ENCODE measurements around the gene C1S.

Gene C1S

DNA sequence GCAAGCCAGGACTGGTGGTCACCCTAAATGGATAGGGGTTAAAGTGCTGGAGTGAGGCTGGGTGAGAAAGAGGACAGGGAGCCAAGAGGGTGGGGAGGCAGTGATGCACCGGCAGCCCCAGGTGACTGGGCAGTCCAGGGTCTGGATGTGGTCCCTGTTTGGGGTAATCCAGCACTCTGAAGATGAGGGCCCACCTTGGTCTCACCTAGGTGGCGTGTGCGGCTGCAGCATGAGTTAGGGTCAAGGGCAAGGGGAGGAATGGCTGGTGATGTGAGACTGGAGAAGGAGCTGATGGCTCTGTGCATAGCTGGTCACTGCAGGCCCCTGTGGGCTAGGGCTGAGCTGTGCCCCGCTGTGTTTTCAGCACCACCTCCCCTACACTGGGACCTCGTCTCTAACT lies 50.1 kb downstream of the C1S start:
- Histone ChIP-seq H3K27me3 (ENCODE audit: insufficient read depth, low read length) (no peaks in the 10 kb centered on the region), H3K36me3 (ENCODE audit: insufficient read depth, low read length) (peaks cover 9% of the 10 kb centered on the region), H3K27ac (ENCODE audit: low read depth, low read length) (no peak overlapping the region)

DNA sequence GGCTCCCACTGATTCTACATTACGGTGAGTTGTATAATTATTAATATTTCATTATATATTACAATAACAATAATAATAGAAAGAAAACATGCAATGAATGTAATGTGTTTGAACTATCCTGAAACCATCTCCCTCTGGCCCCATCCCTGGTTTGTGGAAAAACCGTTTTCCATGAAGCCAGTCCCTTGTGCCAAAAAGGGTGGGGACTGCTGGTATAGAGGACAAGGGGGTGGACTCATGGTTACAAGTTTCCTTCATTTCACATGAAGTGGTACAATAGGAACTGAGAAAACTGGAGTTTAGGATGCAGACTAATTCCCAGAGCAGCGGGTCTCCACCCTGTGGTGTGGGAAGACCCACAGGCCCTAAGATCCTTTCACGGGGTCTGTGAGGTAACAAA lies 51.5 kb downstream of the C1S start:
- Histone ChIP-seq H3K27me3 (ENCODE audit: insufficient read depth, low read length) (no peaks in the 10 kb centered on the region), H3K36me3 (ENCODE audit: insufficient read depth, low read length) (no peaks in the 10 kb centered on the region), H3K4me3 (ENCODE audit: low read depth, low read length) (peak overlapping the region; percentile 36; the same call in 1 of the 2 replicates), H3K4me1 (ENCODE audit: control insufficient read depth, insufficient read depth, low read length, unreplicated experiment) (peaks cover 24% of the 10 kb centered on the region), H3K79me2 (ENCODE audit: control insufficient read depth, insufficient read depth, low read length, unreplicated experiment) (peaks cover 13% of the 10 kb centered on the region), H2AFZ (ENCODE audit: low read length, unreplicated experiment) (no peak overlapping the region), H3K27ac (ENCODE audit: low read depth, low read length) (no peak overlapping the region)

More for the DNA sequence above, 50.1 kb downstream of the C1S start:
- no peak overlapping the region for H3K4me3 ChIP-seq (ENCODE audit: low read depth, low read length)
- H2AFZ ChIP-seq (ENCODE audit: low read length, unreplicated experiment) = no peak overlapping the region
- H3K79me2 ChIP-seq (ENCODE audit: control insufficient read depth, insufficient read depth, low read length, unreplicated experiment) = peaks cover 26% of the 10 kb centered on the region
- peaks cover 24% of the 10 kb centered on the region for H3K4me1 ChIP-seq (ENCODE audit: control insufficient read depth, insufficient read depth, low read length, unreplicated experiment)

DNA sequence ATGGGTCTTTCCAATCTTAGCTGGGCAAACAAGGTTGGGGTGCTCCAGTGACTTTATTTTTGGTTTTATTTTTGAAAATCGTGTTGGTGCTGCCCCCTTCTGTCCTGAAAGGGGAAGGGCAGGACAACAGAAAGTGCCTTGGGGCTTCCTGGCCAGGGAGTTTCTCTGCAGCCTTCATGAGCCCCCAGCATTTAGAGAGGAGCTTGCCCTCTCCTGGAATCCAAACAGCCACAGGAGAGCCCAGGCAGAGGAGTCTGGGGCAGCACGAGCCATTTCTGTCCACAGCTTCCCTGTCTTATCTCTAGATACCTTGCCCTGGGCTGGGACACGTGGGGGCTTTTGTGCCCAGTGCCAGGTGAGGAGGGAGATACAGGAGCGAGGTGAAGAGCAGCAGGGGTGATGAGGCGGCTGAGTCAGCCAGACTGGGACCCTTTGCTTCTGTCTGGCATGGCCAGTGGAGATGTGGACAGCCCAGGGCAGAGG lies 52.9 kb downstream of the C1S start:
- Histone ChIP-seq H2AFZ (ENCODE audit: low read length, unreplicated experiment) (no peak overlapping the region), H3K27me3 (ENCODE audit: insufficient read depth, low read length) (no peaks in the 10 kb centered on the region), H3K27ac (ENCODE audit: low read depth, low read length) (no peak overlapping the region), H3K4me3 (ENCODE audit: low read depth, low read length) (no peak overlapping the region), H3K4me1 (ENCODE audit: control insufficient read depth, insufficient read depth, low read length, unreplicated experiment) (peaks cover 24% of the 10 kb centered on the region), H3K36me3 (ENCODE audit: insufficient read depth, low read length) (no peaks in the 10 kb centered on the region), H3K79me2 (ENCODE audit: control insufficient read depth, insufficient read depth, low read length, unreplicated experiment) (peaks cover 2% of the 10 kb centered on the region)

DNA sequence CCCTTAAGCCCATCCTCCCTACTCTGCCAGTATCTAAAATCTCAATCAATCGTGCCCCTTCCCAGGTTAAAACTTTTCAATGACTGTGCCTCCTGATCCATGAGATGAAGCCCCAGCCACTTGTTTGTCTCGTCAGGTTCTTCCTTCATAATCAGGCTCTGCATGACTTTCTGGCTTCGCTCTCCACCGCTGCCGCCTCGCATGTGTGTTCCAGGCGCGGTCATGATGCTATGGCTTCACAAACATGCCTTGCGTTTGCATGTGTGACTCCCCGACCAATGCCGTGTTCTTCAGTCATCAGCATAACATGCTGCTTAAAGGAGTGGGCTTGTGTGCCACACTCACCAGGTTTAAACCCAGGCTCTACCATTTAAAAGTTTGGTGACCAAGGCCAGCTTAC lies 53.5 kb downstream of the C1S start:
- Histone ChIP-seq H3K36me3 (ENCODE audit: insufficient read depth, low read length) (no peaks in the 10 kb centered on the region), H3K27ac (ENCODE audit: low read depth, low read length) (no peak overlapping the region), H3K79me2 (ENCODE audit: control insufficient read depth, insufficient read depth, low read length, unreplicated experiment) (no peaks in the 10 kb centered on the region)

DNA sequence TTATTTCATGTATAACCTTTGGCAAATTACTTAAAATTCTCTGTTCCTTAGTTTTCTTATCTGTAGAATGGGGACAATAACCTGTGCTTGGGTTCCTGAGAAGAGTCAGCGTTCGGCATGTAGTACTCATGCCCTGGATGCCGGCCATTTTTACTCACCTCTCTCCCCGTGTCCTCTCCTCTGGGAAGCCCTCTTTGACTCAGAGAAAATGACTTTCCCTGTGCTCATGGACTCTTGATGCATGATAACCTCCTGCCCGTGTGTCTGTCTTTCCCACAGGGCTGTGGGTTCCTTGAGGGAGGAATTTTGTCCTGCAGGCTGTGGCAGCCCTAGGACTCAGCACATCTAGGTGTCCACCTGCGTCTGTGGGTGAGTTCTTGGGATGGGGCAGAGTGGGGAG lies 54.3 kb downstream of the C1S start:
- no peak overlapping the region for H3K4me3 ChIP-seq (ENCODE audit: low read depth, low read length)
- H3K36me3 ChIP-seq (ENCODE audit: insufficient read depth, low read length) = no peaks in the 10 kb centered on the region
- no peak overlapping the region for H3K27ac ChIP-seq (ENCODE audit: low read depth, low read length)
- H3K79me2 ChIP-seq (ENCODE audit: control insufficient read depth, insufficient read depth, low read length, unreplicated experiment) = no peaks in the 10 kb centered on the region
- H3K27me3 ChIP-seq (ENCODE audit: insufficient read depth, low read length) = no peaks in the 10 kb centered on the region
- peaks cover 18% of the 10 kb centered on the region for H3K4me1 ChIP-seq (ENCODE audit: control insufficient read depth, insufficient read depth, low read length, unreplicated experiment)
- no peak overlapping the region for H2AFZ ChIP-seq (ENCODE audit: low read length, unreplicated experiment)

More for the DNA sequence above, 53.5 kb downstream of the C1S start:
- H3K4me3 ChIP-seq (ENCODE audit: low read depth, low read length) = no peak overlapping the region
- no peaks in the 10 kb centered on the region for H3K27me3 ChIP-seq (ENCODE audit: insufficient read depth, low read length)
- H2AFZ ChIP-seq (ENCODE audit: low read length, unreplicated experiment) = no peak overlapping the region
- peaks cover 24% of the 10 kb centered on the region for H3K4me1 ChIP-seq (ENCODE audit: control insufficient read depth, insufficient read depth, low read length, unreplicated experiment)

DNA sequence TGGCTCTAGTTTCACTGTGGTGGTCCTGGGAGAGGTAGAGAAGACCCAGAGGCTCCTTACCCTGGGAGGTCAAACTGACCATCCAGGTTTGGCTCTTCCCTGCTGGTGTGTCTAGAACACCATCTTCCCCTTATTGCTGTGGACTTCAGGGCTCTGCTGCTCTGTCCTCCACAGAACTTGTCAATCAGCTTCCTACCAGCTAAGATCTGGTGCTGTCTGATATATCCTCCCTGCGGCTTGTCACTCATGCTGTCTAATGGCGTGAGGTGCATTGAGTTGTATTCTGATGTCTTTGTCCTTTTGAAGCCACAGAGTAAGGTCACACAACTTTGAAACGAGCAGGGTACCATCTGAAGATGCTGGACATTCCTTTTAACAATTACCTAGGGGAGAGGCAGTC lies 55.7 kb downstream of the C1S start:
- Histone ChIP-seq H3K27ac (ENCODE audit: low read depth, low read length) (no peak overlapping the region), H3K79me2 (ENCODE audit: control insufficient read depth, insufficient read depth, low read length, unreplicated experiment) (no peaks in the 10 kb centered on the region), H2AFZ (ENCODE audit: low read length, unreplicated experiment) (no peak overlapping the region), H3K4me1 (ENCODE audit: control insufficient read depth, insufficient read depth, low read length, unreplicated experiment) (peaks cover 9% of the 10 kb centered on the region), H3K36me3 (ENCODE audit: insufficient read depth, low read length) (no peaks in the 10 kb centered on the region), H3K4me3 (ENCODE audit: low read depth, low read length) (no peak overlapping the region), H3K27me3 (ENCODE audit: insufficient read depth, low read length) (no peaks in the 10 kb centered on the region)

DNA sequence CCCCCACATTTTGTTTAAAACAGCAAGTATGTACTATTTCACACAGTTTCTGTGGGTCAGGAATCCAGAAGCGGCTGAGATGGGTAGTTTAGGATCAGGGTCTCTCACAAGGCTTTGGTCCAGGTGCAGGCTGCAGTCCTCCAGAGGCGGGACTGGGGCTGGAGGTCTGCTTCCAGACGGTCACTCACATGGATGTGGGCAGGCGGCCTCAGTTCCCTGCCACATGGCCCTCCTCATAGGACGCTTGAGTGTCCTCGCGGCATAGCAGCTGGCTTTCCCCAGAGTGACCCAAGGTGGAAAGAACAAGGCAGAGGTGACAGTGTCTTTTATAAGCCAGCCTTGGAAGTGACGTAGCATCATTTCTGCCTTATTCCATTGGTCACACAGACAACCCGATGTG lies 56.4 kb downstream of the C1S start:
- Histone ChIP-seq H3K36me3 (ENCODE audit: insufficient read depth, low read length) (no peaks in the 10 kb centered on the region), H2AFZ (ENCODE audit: low read length, unreplicated experiment) (no peak overlapping the region), H3K4me1 (ENCODE audit: control insufficient read depth, insufficient read depth, low read length, unreplicated experiment) (peaks cover 9% of the 10 kb centered on the region), H3K27me3 (ENCODE audit: insufficient read depth, low read length) (no peaks in the 10 kb centered on the region), H3K4me3 (ENCODE audit: low read depth, low read length) (no peak overlapping the region), H3K79me2 (ENCODE audit: control insufficient read depth, insufficient read depth, low read length, unreplicated experiment) (no peaks in the 10 kb centered on the region), H3K27ac (ENCODE audit: low read depth, low read length) (no peak overlapping the region)

DNA sequence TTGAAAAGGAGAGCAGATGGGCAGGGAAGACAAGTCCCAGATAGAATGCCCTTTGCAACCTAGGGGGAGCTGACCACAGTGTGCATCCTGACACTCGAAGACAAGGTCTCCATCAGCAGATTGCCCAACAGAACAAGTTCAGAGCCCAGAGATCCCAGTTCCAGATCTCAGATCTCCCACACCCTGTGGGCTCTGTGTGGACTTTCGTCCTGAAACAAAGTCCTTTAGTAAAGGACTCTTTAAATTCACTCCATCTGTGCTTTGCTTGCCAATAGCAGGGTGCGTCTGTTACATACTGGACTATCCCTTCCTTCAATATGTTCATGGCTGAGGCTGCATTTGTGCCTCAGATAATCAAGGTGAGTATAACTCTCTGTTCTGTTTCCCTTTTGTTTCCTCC lies 57.2 kb downstream of the C1S start:
- no peaks in the 10 kb centered on the region for H3K27me3 ChIP-seq (ENCODE audit: insufficient read depth, low read length)
- H2AFZ ChIP-seq (ENCODE audit: low read length, unreplicated experiment) = no peak overlapping the region
- H3K4me3 ChIP-seq (ENCODE audit: low read depth, low read length) = no peak overlapping the region
- peaks cover 2% of the 10 kb centered on the region for H3K4me1 ChIP-seq (ENCODE audit: control insufficient read depth, insufficient read depth, low read length, unreplicated experiment)
- H3K79me2 ChIP-seq (ENCODE audit: control insufficient read depth, insufficient read depth, low read length, unreplicated experiment) = no peaks in the 10 kb centered on the region
- H3K36me3 ChIP-seq (ENCODE audit: insufficient read depth, low read length) = no peaks in the 10 kb centered on the region
- H3K27ac ChIP-seq (ENCODE audit: low read depth, low read length) = no peak overlapping the region

DNA sequence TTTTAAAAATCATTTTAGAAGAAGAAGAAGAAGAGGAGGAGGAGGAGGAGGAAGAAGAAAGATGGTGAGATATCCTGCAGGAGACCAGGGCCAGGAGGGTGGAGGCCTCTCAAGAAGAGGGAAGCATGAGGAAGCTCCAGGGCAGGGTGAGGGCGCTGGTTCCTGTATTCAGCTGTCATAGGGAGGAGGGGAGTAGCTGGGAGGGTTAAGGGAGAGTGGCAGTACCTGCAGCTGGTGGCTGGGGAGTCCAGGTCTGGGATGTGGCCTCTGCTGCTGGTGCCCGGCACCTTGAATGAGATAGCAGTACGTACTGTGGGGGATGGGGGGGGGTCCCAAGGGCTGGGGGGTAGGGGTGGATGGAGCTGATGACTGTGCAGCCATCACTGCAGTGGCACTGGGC lies 58.4 kb downstream of the C1S start:
- H2AFZ ChIP-seq (ENCODE audit: low read length, unreplicated experiment) = no peak overlapping the region
- no peaks in the 10 kb centered on the region for H3K79me2 ChIP-seq (ENCODE audit: control insufficient read depth, insufficient read depth, low read length, unreplicated experiment)
- no peaks in the 10 kb centered on the region for H3K27me3 ChIP-seq (ENCODE audit: insufficient read depth, low read length)
- no peaks in the 10 kb centered on the region for H3K4me1 ChIP-seq (ENCODE audit: control insufficient read depth, insufficient read depth, low read length, unreplicated experiment)
- H3K4me3 ChIP-seq (ENCODE audit: low read depth, low read length) = no peak overlapping the region
- no peak overlapping the region for H3K27ac ChIP-seq (ENCODE audit: low read depth, low read length)
- no peaks in the 10 kb centered on the region for H3K36me3 ChIP-seq (ENCODE audit: insufficient read depth, low read length)

DNA sequence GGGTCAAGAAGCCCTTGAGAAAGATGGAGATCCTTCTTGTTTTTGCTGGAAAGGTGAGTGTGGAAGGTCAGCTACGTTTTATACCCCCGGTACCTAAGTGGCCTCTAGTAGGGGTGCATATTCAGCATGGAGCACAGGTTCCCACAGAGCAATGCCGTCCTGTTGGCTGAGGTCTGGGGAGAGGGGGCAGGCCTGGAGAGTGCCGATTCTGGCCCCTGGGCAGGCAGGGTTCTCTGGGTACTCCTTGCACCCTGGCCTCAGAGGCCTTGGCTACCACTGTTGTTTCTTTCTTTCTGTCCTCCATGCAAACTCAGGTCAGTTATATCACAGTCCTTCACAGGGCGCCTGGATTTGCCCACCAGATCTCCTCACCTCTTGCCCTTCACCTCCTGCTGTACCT lies 59.6 kb downstream of the C1S start:
- Histone ChIP-seq H3K4me1 (ENCODE audit: control insufficient read depth, insufficient read depth, low read length, unreplicated experiment) (no peaks in the 10 kb centered on the region), H2AFZ (ENCODE audit: low read length, unreplicated experiment) (no peak overlapping the region), H3K27me3 (ENCODE audit: insufficient read depth, low read length) (no peaks in the 10 kb centered on the region), H3K36me3 (ENCODE audit: insufficient read depth, low read length) (no peaks in the 10 kb centered on the region), H3K4me3 (ENCODE audit: low read depth, low read length) (no peak overlapping the region), H3K79me2 (ENCODE audit: control insufficient read depth, insufficient read depth, low read length, unreplicated experiment) (no peaks in the 10 kb centered on the region), H3K27ac (ENCODE audit: low read depth, low read length) (no peak overlapping the region)
